Testis (tissue), 3 donors: ENCODE measurements around the gene GLDN. TPM values are rescaled to one million over a fixed set of nuclear protein-coding genes. Genes with fewer than 3 reads are reported as not detected.

Experiments used
- DNase-seq: peaks from one replicate; pipeline ENCODE4 v3.0.0-alpha.2; 2019
- H3K27ac ChIP-seq, 2 donors: fragments of 200-600 bp; sonication (generic); one replicate each; pipeline ENCODE4 v1.5.1; 2019
- H3K27me3 ChIP-seq: fragments of 200-600 bp; sonication (generic); one replicate; pipeline ENCODE4 v1.5.1; 2019
- H3K36me3 ChIP-seq: fragments of 200-600 bp; sonication (generic); one replicate; pipeline ENCODE4 v1.5.1; 2017; ENCODE audit warnings: low read depth; ENCODE audit errors: missing control alignments
- H3K4me1 ChIP-seq: fragments of 200-600 bp; sonication (generic); one replicate; pipeline ENCODE4 v1.5.1; 2019
- H3K4me3 ChIP-seq, 2 donors: fragments of 200-600 bp; sonication (generic); one replicate each; pipeline ENCODE4 v1.5.1; 2017 to 2019
- H3K9me3 ChIP-seq: fragments of 200-600 bp; sonication (generic); one replicate; pipeline ENCODE4 v1.5.1; 2017
- CTCF ChIP-seq, 3 experiments: fragments of 450-650 bp in 2 of 3; fragments of 200-600 bp in 1 of 3; sonication (generic) in 1 of 3; IDR thresholded peaks; one replicate each; pipeline ENCODE4 v1.5.1; 2016 to 2019; ENCODE audit warnings: antibody characterized with exemption in 3 of 3, mild to moderate bottlenecking in 2 of 3, moderate library complexity in 1 of 3
- POLR2A ChIP-seq: fragments of 450-650 bp; IDR thresholded peaks from one replicate; pipeline ENCODE4 v1.6.1; 2017; ENCODE audit warnings: antibody characterized with exemption, mild to moderate bottlenecking, moderate library complexity
- WGBS, 2 donors: methylation state at CpG; one replicate each; pipeline ENCODE4 v1.1.5; 2018; 5-methylcytosine and 5-hydroxymethylcytosine counted together
- intact Hi-C: fragments of 100-400 bp; cut with DNase I; formaldehyde crosslinking; loops from one replicate; pipeline ENCODE4 v1.15.1; 2023; ENCODE audit warnings: low total_unique reads
- polyA plus RNA-seq: library from polyadenylated mRNA; stranded (reverse); fragments of 350-450 nt; fragmentation: Illumina TruSeq; extraction: RNeasy Lipid Tissue Mini Kit (QIAGEN cat#74804); gene quantifications from one replicate; pipeline ENCODE4 v1.2.3, GENCODE V29; 2014; ENCODE audit warnings: low read depth, low replicate concordance; ENCODE audit not compliant: insufficient read depth
- total RNA-seq, 2 donors: library from RNA; depleted of rRNA; stranded (reverse); fragments of >200 nt; gene quantifications; one replicate each; pipeline ENCODE4 v1.2.3, GENCODE V29; 2016

The GLDN gene
- total and polyA plus RNA-seq, 3 donors from 2014 or later: 0.37 to 1.3 (median 0.61) TPM

- Histone ChIP-seq H3K9me3 (no peaks in the 10 kb centered on the region), H3K27ac (no peak overlapping the region), H3K4me3 (peak overlapping the region; percentile 13 to 41), H3K36me3 (no peaks in the 10 kb centered on the region), H3K27me3 (no peaks in the 10 kb centered on the region), H3K4me1 (peaks cover 6% of the 10 kb centered on the region)
- intact Hi-C loops: no loop called here
- 55 to 60% methylated on average over 11 to 16 of the region's 16 CpGs for WGBS, 2 donors
- no peak for DNase-seq
- TF ChIP-seq CTCF (IDR thresholded peaks at IDR 0.05) (no peak), POLR2A (no peak)
These were observed 958 bp downstream of the GLDN start for GRCh38 chr15:51342227-51342999.

GRCh38 chr15:51343466-51343865 lies 2.0 kb downstream of the GLDN start:
- 90 to 95% methylated on average over 4 of the region's 4 CpGs for WGBS, 2 donors
- no peaks in the 10 kb centered on the region for H3K27me3 ChIP-seq
- no peak overlapping the region for H3K4me3 ChIP-seq
- intact Hi-C loops: no loop called here
- H3K27ac ChIP-seq: no peak overlapping the region
- peaks cover 4% of the 10 kb centered on the region for H3K4me1 ChIP-seq
- no peak for TF ChIP-seq POLR2A
- TF ChIP-seq CTCF (IDR thresholded peaks at IDR 0.05): no peak
- H3K9me3 ChIP-seq: no peaks in the 10 kb centered on the region
- no peaks in the 10 kb centered on the region for H3K36me3 ChIP-seq
- DNase-seq: no peak

GRCh38 chr15:51346136-51346535 lies 4.7 kb downstream of the GLDN start:
- Histone ChIP-seq H3K9me3 (no peaks in the 10 kb centered on the region), H3K4me3 (no peak overlapping the region), H3K27me3 (no peaks in the 10 kb centered on the region), H3K36me3 (no peaks in the 10 kb centered on the region), H3K4me1 (peaks cover 9% of the 10 kb centered on the region), H3K27ac (peak overlapping the region in 1 of 2 donors; percentile 46)
- WGBS, 2 donors: 39 to 50% methylated on average over 3 of the region's 3 CpGs
- TF ChIP-seq POLR2A: no peak
- no peak for TF ChIP-seq CTCF (IDR thresholded peaks at IDR 0.05)
- no peak for DNase-seq
- intact Hi-C loops: no loop called here

- no peak for DNase-seq
- Histone ChIP-seq H3K36me3 (no peaks in the 10 kb centered on the region), H3K9me3 (no peaks in the 10 kb centered on the region), H3K4me3 (no peak overlapping the region), H3K4me1 (peaks cover 9% of the 10 kb centered on the region), H3K27me3 (no peaks in the 10 kb centered on the region), H3K27ac (peak overlapping the region in 1 of 2 donors; percentile 17)
- intact Hi-C loops: no loop called here
- 71 to 76% methylated on average over 5 of the region's 5 CpGs for WGBS, 2 donors
- TF ChIP-seq POLR2A (no peak), CTCF (IDR thresholded peaks at IDR 0.05) (no peak)
These were observed 7.2 kb downstream of the GLDN start for GRCh38 chr15:51348688-51349087.
